BLaER1 treated with 17β-estradiol and CSF1 and Interleukin-3, amounts not matched to agents 10 nM and 100 nM (cell line): Measurements from ENCODE around the gene ABCD4.

Source experiments
- H3K27ac ChIP-seq, 11 experiments: shearing (Covaris generic); formaldehyde crosslinking; 2 replicates each; pipeline ENCODE4 v1.8.1; 2022
- H3K27me3 ChIP-seq, 11 experiments: shearing (Covaris generic); formaldehyde crosslinking; 2 replicates each; pipeline ENCODE4 v1.8.1; 2022
- H3K36me3 ChIP-seq, 11 experiments: shearing (Covaris generic); formaldehyde crosslinking; 2 replicates each; pipeline ENCODE4 v1.8.1; 2022
- H3K4me1 ChIP-seq, 10 experiments: shearing (Covaris generic); formaldehyde crosslinking; 2 replicates each; pipeline ENCODE4 v1.8.1; 2022
- H3K4me2 ChIP-seq, 11 experiments: shearing (Covaris generic); formaldehyde crosslinking; 2 replicates each; pipeline ENCODE4 v1.8.1; 2022
- H3K4me3 ChIP-seq, 10 experiments: shearing (Covaris generic); formaldehyde crosslinking; 2 replicates each; pipeline ENCODE4 v1.8.1; 2022
- H3K9ac ChIP-seq, 11 experiments: shearing (Covaris generic); formaldehyde crosslinking; 2 replicates each; pipeline ENCODE4 v1.8.1; 2022
- H3K9me3 ChIP-seq, 11 experiments: shearing (Covaris generic); formaldehyde crosslinking; replicated peaks in 1 of 11; 2 replicates each; pipeline ENCODE4 v1.8.1; 2022
- H4K20me1 ChIP-seq, 11 experiments: shearing (Covaris generic); formaldehyde crosslinking; 2 replicates each; pipeline ENCODE4 v1.8.1; 2022
- Cebpa-rat ChIP-seq, 11 experiments: shearing (Covaris generic); IDR thresholded peaks; 2 replicates each; pipeline ENCODE4 v1.8.1; 2022

Gene ABCD4

DNA sequence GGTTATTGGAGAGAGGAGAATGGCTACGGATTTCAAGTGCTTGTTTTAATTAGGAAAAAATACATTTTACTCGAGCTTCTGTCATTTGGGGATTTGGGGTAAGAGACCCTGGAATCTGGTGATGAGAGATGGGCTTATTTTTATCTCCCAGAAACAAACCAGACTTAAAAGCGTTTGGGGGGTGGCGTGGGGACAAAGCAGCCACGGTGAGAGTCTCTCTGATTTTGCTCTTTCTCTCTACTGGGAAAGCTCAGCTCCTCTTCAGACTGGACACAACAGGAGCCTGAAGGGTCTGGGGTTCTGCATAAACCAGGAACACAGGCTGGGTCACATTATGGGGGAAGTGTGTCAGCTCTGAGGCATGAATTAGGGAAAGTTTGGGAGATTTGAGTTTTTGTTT, 59.7 kb downstream of the ABCD4 start:
- no peak for TF ChIP-seq Cebpa-rat (IDR thresholded peaks at IDR 0.05)
- Histone ChIP-seq H3K9ac (no peak overlapping the region), H3K36me3 (no peaks in the 10 kb centered on the region; a peak in 1 of 22 replicates), H4K20me1 (peaks cover 0 to 36% (median 3%) of the 10 kb centered on the region in 11 experiments; a peak in 7 of 22 replicates), H3K27me3 (peaks cover 70 to 82% (median 77%) of the 10 kb centered on the region in 11 experiments), H3K9me3 (peaks cover 23 to 35% (median 29%) of the 10 kb centered on the region in 11 experiments), H3K4me2 (no peak overlapping the region), H3K27ac (no peak overlapping the region), H3K4me1 (no peaks in the 10 kb centered on the region), H3K4me3 (no peak overlapping the region)

GRCh38 chr14:74242780-74243042, 60.0 kb downstream of the ABCD4 start:
- Histone ChIP-seq H3K36me3 (no peaks in the 10 kb centered on the region; a peak in 1 of 22 replicates), H4K20me1 (peaks cover 0 to 36% (median 3%) of the 10 kb centered on the region in 11 experiments; a peak in 7 of 22 replicates), H3K27me3 (peaks cover 73 to 85% (median 80%) of the 10 kb centered on the region in 11 experiments), H3K27ac (no peak overlapping the region), H3K4me2 (no peak overlapping the region), H3K9ac (no peak overlapping the region), H3K9me3 (peaks cover 23 to 35% (median 29%) of the 10 kb centered on the region in 11 experiments), H3K4me1 (no peaks in the 10 kb centered on the region), H3K4me3 (no peak overlapping the region)
- TF ChIP-seq Cebpa-rat (IDR thresholded peaks at IDR 0.05), result no peak

GRCh38 chr14:74242021-74242779, 60.5 kb downstream of the ABCD4 start:
- H3K4me3 ChIP-seq, result no peak overlapping the region
- H3K27ac ChIP-seq, result no peak overlapping the region
- H3K4me1 ChIP-seq, result no peaks in the 10 kb centered on the region
- no peaks in the 10 kb centered on the region; a peak in 1 of 22 replicates for H3K36me3 ChIP-seq
- no peak overlapping the region for H3K9ac ChIP-seq
- no peak for TF ChIP-seq Cebpa-rat (IDR thresholded peaks at IDR 0.05)
- no peak overlapping the region for H3K4me2 ChIP-seq
- H3K27me3 ChIP-seq, result peaks cover 73 to 90% (median 86%) of the 10 kb centered on the region in 11 experiments
- peaks cover 0 to 36% (median 3%) of the 10 kb centered on the region in 11 experiments; a peak in 7 of 22 replicates for H4K20me1 ChIP-seq
- peaks cover 23 to 35% (median 29%) of the 10 kb centered on the region in 11 experiments for H3K9me3 ChIP-seq

- peaks cover 23 to 35% (median 29%) of the 10 kb centered on the region in 11 experiments for H3K9me3 ChIP-seq
- H3K27me3 ChIP-seq, result peaks cover 73 to 94% (median 86%) of the 10 kb centered on the region in 11 experiments
- TF ChIP-seq Cebpa-rat (IDR thresholded peaks at IDR 0.05), result no peak
- H3K27ac ChIP-seq, result no peak overlapping the region
- H3K4me3 ChIP-seq, result peak overlapping the region in 1 of 10 experiments; percentile 31; a peak in 2 of 20 replicates
- no peak overlapping the region for H3K9ac ChIP-seq
- no peaks in the 10 kb centered on the region for H3K4me1 ChIP-seq
- H3K4me2 ChIP-seq, result no peak overlapping the region
- H3K36me3 ChIP-seq, result no peaks in the 10 kb centered on the region; a peak in 1 of 22 replicates
- peaks cover 0 to 36% (median 3%) of the 10 kb centered on the region in 11 experiments; a peak in 7 of 22 replicates for H4K20me1 ChIP-seq
Measured at GRCh38 chr14:74241652-74242017, 61.1 kb downstream of the ABCD4 start.

DNA sequence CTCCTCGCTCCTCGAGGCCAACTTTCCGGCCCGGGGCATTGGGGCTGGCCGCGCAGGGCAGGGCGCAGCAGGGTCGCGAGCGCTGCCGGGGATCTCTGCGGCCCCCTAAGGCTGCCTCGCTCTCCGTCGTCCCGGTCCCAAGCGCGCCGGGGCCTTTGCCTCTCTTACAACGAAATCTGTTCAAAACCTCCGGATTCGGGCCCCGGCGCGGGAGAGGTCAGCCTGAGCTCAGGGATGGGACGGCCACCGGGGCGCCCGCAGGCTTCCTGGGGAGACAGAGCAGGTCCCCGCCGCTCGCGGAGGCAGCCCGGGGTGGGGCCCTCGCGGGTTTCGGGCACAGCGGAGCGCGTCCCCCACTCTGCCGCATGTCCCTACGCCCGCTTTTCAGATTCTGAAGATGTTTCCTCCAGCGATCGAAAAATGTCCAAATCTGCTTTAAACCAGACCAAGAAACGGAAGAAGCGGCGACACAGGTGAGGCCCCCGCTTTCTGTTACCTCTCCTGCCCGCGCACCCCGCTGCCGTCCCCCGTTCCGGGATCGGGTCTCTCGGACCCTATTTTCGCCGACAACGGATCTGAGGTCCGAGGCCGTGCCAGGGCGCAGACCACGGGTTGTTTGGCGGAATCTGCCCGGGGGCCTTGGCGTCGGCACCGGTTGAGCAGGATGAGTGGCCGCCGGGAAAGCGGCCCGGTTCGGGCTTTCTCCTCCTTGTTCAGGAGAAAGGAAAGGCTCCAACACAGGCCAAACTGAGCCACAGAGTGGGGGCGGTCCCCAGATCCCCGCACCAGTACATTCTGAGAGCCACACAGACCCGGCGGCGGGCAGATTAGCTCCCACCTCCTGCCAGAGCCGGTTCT, 61.7 kb downstream of the ABCD4 start:
- Histone ChIP-seq H3K4me3 (peak overlapping the region in 5 of 10 experiments; percentile 11 to 33 (median 26); a peak in 4 of 20 replicates), H3K36me3 (no peaks in the 10 kb centered on the region; a peak in 1 of 22 replicates), H3K4me2 (no peak overlapping the region), H3K9ac (no peak overlapping the region), H3K4me1 (no peaks in the 10 kb centered on the region), H3K27ac (no peak overlapping the region), H3K27me3 (peaks cover 73 to 93% (median 86%) of the 10 kb centered on the region in 11 experiments), H4K20me1 (peaks cover 0 to 36% (median 3%) of the 10 kb centered on the region in 11 experiments; a peak in 7 of 22 replicates), H3K9me3 (peaks cover 23 to 35% (median 29%) of the 10 kb centered on the region in 11 experiments)
- TF ChIP-seq Cebpa-rat (IDR thresholded peaks at IDR 0.05), result no peak

- Histone ChIP-seq H3K36me3 (no peaks in the 10 kb centered on the region; a peak in 1 of 22 replicates), H3K27ac (no peak overlapping the region), H3K4me1 (no peaks in the 10 kb centered on the region), H3K27me3 (peaks cover 70 to 84% (median 80%) of the 10 kb centered on the region in 11 experiments), H4K20me1 (peaks cover 0 to 36% (median 3%) of the 10 kb centered on the region in 11 experiments; a peak in 6 of 22 replicates), H3K9ac (no peak overlapping the region), H3K4me3 (peak overlapping the region in 5 of 10 experiments; percentile 11 to 33 (median 26); a peak in 4 of 20 replicates), H3K4me2 (no peak overlapping the region), H3K9me3 (peaks cover 23 to 35% (median 29%) of the 10 kb centered on the region in 11 experiments)
- no peak for TF ChIP-seq Cebpa-rat (IDR thresholded peaks at IDR 0.05)
Measured at GRCh38 chr14:74239848-74240793, 62.6 kb downstream of the ABCD4 start.

DNA sequence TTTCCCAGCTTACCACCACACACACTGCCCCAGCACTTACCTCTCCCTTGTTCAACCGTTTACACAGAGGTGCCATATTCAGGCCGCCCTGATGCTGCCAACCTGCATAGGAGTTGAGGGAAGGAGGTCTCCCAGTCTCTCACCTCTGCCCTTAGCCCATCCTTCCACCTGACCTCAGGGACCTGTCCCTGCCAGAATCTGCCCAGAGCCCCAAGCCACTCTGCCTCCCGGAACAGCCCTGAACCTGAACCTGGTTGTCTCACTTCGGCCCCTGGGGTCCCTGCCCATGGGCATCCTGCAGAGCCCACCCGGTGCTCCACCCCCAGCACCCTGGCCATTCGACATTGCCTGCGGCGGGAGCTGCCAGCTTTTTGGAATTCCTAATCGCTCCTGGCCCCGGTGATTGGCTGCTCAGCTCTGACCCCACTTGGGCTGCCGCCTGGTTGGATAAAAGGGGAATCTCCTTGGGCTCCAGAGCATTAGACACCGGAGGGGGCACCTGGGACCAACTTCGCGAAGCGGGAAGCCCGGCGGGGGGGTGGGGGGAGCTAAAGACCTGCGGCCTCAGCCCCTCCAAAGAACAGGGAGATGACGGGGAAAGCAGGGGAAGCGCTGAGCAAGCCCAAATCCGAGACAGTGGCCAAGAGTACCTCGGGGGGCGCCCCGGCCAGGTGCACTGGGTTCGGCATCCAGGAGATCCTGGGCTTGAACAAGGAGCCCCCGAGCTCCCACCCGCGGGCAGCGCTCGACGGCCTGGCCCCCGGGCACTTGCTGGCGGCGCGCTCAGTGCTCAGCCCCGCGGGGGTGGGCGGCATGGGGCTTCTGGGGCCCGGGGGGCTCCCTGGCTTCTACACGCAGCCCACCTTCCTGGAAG, 63.5 kb downstream of the ABCD4 start, which contains the start of gene VSX2:
TSS of gene VSX2 (plus strand) at position 476 of the 874 bp plus-strand sequence. CDS start at position 589, 113 bp downstream.
- Histone ChIP-seq H3K4me1 (no peaks in the 10 kb centered on the region), H4K20me1 (peaks cover 0 to 36% (median 3%) of the 10 kb centered on the region in 11 experiments; a peak in 6 of 22 replicates), H3K9me3 (peaks cover 23 to 35% (median 29%) of the 10 kb centered on the region in 11 experiments), H3K27ac (no peak within 1 kb of the TSS), H3K4me2 (no peak within 1 kb of the TSS), H3K4me3 (peak within 1 kb of the TSS in 3 of 10 experiments; percentile 15 to 26 (median 23); a peak in 1 of 20 replicates), H3K36me3 (no peaks in the 10 kb centered on the region; a peak in 1 of 22 replicates), H3K27me3 (peaks cover 64 to 75% (median 71%) of the 10 kb centered on the region in 11 experiments), H3K9ac (no peak within 1 kb of the TSS)
- no peak for TF ChIP-seq Cebpa-rat (IDR thresholded peaks at IDR 0.05)
